ENCODE data around the gene RASA3.

Gene RASA3

GRCh38 chr13:113943821-113944565 is 188.4 kb downstream of the RASA3 start:
- no peak for DNase-seq (ENCODE audit: low read depth in 4 of 4, low spot score in 1 of 4)

GRCh38 chr13:113942591-113943103 is 189.8 kb downstream of the RASA3 start:
- no peak for DNase-seq (ENCODE audit: low read depth in 4 of 4, low spot score in 1 of 4)

GRCh38 chr13:113941571-113942191 is 190.7 kb downstream of the RASA3 start:
- no peak for DNase-seq (ENCODE audit: low read depth in 4 of 4, low spot score in 1 of 4)

GRCh38 chr13:113939944-113940297 is 192.5 kb downstream of the RASA3 start:
- DNase-seq (ENCODE audit: low read depth in 4 of 4, low spot score in 1 of 4): no peak

- no peak for DNase-seq (ENCODE audit: low read depth in 4 of 4, low spot score in 1 of 4)
Measured at GRCh38 chr13:113939129-113939943, 193.1 kb downstream of the RASA3 start.

GRCh38 chr13:113938716-113939115 is 193.7 kb downstream of the RASA3 start:
- no peak for DNase-seq (ENCODE audit: low read depth in 4 of 4, low spot score in 1 of 4)

GRCh38 chr13:113938246-113938645 is 194.2 kb downstream of the RASA3 start:
- no peak for DNase-seq (ENCODE audit: low read depth in 4 of 4, low spot score in 1 of 4)

- no peak for DNase-seq (ENCODE audit: low read depth in 4 of 4, low spot score in 1 of 4)
Measured at GRCh38 chr13:113937527-113938180, 194.8 kb downstream of the RASA3 start.

GRCh38 chr13:113937073-113937472 is 195.3 kb downstream of the RASA3 start:
- DNase-seq (ENCODE audit: low read depth in 4 of 4, low spot score in 1 of 4): no peak

GRCh38 chr13:113936166-113936965 is 196.1 kb downstream of the RASA3 start:
- no peak for DNase-seq (ENCODE audit: low read depth in 4 of 4, low spot score in 1 of 4)

- DNase-seq (ENCODE audit: low read depth in 4 of 4, low spot score in 1 of 4): no peak
Measured at GRCh38 chr13:113935001-113935844, 197.2 kb downstream of the RASA3 start.

GRCh38 chr13:113934576-113934975 is 197.8 kb downstream of the RASA3 start:
- no peak for DNase-seq (ENCODE audit: low read depth in 4 of 4, low spot score in 1 of 4)

GRCh38 chr13:113933901-113934300 is 198.5 kb downstream of the RASA3 start:
- no peak for DNase-seq (ENCODE audit: low read depth in 4 of 4, low spot score in 1 of 4)

- no peak for DNase-seq (ENCODE audit: low read depth in 4 of 4, low spot score in 1 of 4)
Measured at GRCh38 chr13:113931841-113932459, 200.5 kb downstream of the RASA3 start.

GRCh38 chr13:113930671-113931637 is 201.5 kb downstream of the RASA3 start:
- peak in 1 of 4 experiments; percentile 16 for DNase-seq (ENCODE audit: low read depth in 4 of 4, low spot score in 1 of 4)

- DNase-seq (ENCODE audit: low read depth in 4 of 4, low spot score in 1 of 4): no peak
Measured at GRCh38 chr13:113929628-113930615, 202.5 kb downstream of the RASA3 start.

Measured in stimulated activated CD4-positive, alpha-beta T cell treated with anti-CD3 and anti-CD28 coated beads, Interleukin-1b, Interleukin-23, amount 100 ng/mL, for 24 hours (primary cell).